COLO829 (cell line): Measurements from ENCODE around the gene FIGLA.

Source experiments
- DNase-seq: peaks from one replicate; pipeline ENCODE4 v3.0.0; 2012; ENCODE audit warnings: low spot score

The FIGLA gene

DNA sequence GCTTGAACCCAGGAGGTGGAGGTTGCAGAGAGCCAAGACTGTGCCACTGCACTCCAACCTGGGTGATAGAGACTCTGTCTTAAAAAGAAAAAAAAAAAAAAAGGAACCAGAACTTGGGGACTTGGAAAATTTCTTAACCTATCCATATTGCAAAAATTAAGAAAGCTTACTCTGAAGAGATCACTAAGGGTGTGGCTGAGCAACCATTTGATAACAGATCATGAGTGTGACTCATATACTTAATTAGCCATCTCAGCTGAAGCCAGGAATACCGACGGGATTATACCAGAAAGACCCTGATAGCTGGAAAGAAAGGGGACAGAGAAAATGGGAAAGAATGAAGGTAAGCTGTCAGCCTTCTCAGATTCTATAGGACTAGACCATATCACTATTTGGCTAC is 15.3 kb downstream of the FIGLA start:
- DNase-seq = no peak

GRCh38 chr2:70772486-70773155 is 17.8 kb downstream of the FIGLA start:
- no peak for DNase-seq

DNA sequence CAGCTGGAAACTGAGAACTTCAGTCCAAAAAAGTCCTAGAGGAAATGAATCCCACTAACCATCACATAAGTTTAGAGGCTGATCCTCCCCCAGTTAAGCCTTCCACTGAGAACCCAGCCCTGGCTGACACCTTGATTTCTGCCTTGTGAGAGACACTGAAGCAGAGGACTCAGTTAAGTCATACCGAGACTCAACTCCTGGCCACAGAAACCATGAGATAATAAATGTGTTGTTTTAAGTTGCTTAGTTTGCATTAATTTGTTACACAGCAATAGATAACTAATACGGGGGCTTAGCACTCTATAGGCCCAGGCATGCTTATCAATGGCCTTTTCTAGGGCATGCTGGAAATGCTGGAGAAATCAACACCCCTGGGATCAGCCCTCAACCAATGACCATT is 19.0 kb downstream of the FIGLA start:
- no peak for DNase-seq

GRCh38 chr2:70769450-70769849 is 21.0 kb downstream of the FIGLA start:
- no peak for DNase-seq

- no peak for DNase-seq
These were observed 21.8 kb downstream of the FIGLA start for GRCh38 chr2:70768590-70769085.

DNA sequence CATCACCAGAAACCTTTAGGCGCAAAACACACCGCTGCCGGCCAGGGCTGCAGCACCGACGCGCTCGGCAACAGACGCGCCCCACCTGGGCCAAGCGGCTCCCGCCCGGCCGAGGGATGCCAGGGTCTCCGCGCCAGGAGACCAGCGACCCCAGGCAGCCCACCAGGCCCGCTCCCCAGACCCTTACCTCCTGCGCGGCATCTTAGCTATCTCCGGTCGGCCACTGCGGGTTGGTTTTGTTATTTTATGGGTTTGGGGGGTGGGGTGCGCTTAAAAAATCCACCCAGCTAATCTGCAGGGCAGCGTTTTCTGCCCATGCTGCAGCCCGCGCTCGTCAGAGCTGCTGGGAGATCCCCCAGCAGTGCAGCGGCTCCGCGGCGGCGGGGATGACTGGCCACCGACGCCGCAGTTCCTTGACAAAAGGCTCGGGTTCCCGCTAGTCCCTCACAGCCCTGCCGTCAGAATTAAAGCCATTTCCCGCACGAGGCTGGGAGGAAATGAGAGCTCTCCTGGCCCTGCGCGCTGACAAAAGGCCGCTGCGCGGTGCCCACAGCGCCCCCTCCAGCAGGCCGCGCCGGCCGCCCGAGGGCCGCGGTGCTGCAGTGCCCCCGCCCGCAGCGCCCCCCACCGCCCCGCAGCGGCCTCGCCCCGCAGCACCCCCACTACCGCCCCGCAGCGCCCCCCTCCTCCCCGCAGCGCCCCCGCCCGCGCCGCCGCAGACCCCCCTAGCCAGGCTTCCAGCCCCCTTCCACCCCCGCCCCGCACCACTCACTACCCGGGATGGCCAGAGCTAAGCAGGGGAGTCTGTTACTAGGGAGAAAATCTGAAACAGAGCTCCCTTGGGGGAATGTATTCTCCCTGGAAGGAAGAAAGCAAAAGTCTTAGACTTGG is 22.5 kb downstream of the FIGLA start, which contains the start of gene ADD2:
TSS of gene ADD2 (minus strand) at position 502 of the 891 bp plus-strand sequence. CDS start 61,792 bp downstream, outside the sequence.
- no peak for DNase-seq

DNA sequence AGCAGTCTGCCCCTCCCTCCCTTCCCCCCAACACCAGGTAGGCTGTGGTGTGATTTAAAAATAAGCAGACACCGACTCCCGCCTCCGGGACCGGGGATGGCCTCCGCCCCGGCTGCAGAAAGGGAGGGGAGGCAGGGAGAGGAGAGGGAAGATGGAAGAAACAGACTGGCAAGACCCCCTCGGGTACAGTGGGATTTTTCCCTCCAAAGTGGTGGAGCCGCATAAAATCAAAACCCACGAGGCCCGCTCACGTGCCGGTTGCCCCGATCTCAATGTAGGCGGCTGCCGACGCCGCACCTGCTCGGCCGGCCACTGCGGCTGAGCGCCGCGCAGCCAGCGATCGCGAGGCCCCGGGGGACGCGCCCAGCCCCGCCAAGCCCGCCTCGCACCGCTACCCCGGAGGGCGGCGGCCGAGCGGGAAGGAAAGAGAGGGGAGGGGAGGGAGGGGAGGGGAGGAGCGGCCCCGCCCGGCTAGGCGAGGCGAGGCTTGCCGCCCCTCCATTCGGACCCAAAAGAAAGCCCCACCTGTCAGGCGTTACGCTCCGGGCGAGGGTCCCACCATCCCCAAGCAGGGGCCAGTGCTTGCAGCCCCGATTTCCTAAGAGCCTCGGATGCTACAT is 23.3 kb downstream of the FIGLA start:
- no peak for DNase-seq

DNA sequence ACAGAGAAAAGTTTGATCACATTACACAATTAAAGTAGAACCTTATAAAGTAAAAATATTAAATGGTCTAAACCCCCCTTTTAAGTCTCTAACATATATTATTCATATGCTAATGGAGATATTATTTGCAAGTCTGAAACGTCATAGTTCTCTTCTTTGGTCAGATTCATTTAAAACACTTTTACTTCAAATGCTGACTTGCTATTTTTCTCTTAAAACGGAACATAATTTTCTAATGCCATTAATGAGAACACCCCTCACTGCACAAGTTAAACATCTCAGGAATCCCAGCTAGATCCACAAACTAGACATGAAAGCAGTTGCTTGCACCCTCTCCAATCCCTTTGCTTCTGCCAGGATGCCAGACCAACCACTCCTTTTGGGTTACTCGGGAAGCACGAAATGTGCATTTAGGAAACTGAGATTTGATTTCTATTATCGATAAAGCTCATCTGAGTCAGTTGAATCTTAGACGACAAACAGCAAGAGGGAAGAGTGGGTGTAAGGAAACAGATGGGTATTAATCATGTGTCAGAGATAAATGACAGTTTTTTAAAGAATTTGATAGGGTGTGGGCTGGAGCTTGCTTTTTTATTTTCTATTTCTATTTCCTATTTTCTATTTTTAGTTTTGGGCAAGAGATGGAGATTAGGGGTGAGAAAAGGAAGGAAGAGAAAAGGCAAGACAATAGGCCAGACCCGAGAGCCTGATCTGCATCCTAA is 23.9 kb downstream of the FIGLA start:
- no peak for DNase-seq

- DNase-seq = no peak
These were observed 24.9 kb downstream of the FIGLA start for GRCh38 chr2:70765507-70765906.

DNA sequence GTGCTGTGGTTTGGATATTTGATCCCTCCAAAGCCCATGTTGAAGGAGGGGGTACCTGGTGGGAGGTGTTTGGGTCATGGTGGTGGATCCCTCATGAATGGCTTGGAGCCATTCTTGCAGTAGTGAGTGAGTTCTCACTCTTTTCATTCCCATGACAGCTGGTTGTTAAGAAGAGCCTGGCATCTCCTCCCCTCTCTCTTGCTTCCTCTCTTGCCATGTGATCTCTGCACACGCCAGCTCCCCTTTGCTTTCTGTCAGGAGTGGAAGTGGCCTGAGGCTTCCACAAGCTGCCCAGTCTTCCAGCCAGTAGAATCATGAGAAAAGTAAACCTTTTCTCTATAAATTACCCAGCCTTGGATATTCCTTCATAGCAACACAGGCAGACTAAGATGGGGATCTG is 31.0 kb downstream of the FIGLA start:
- no peak for DNase-seq

- no peak for DNase-seq
These were observed 32.5 kb downstream of the FIGLA start for GRCh38 chr2:70757966-70758365.

- DNase-seq = no peak
These were observed 33.1 kb downstream of the FIGLA start for GRCh38 chr2:70757360-70757759.

GRCh38 chr2:70756128-70756527 is 34.3 kb downstream of the FIGLA start:
- DNase-seq = no peak

DNA sequence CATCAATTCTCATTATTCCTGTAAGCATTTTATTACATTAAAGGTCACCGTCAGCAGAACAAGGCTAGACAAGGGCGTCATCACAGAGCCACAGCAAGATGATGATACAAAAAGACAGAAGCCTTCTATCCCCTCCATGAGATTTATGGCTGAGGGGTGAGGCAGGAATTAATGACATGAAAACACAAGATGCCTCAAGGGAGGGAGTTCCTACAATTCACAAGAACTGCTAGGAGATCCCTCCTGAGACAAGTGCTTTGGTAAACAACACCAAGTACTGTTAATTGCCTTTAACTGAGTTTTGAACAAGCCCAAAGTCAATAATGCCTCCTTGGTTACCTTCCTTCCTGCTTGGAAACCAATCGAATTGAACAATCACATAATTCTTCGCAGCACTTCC is 36.5 kb downstream of the FIGLA start:
- DNase-seq = no peak

GRCh38 chr2:70753031-70753430 is 37.4 kb downstream of the FIGLA start:
- DNase-seq = no peak

GRCh38 chr2:70752396-70752795 is 38.0 kb downstream of the FIGLA start:
- no peak for DNase-seq

- DNase-seq = no peak
These were observed 38.6 kb downstream of the FIGLA start for GRCh38 chr2:70751881-70752280.

GRCh38 chr2:70750320-70750719 is 40.1 kb downstream of the FIGLA start:
- DNase-seq = no peak

- DNase-seq = no peak
These were observed 42.2 kb downstream of the FIGLA start for GRCh38 chr2:70748002-70748784.

DNA sequence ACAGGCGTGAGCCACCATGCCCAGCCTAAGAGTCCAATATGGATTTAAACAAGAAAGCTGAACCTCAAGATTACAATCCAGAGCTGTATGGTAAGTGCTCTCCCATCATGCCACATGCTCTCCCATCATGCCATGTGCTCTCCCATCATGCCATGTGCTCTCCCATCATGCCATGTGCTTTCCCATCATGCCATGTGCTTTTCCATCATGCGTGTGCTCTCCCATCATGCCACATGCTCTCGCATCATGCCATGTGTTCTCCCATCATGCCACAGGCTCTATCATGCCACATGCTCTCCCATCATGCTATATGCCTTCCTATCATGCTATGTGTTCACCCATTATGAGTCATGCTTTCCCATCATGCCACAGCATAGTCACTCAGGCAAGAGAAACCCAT is 43.2 kb downstream of the FIGLA start:
- no peak for DNase-seq
